ENCODE data around the gene AASDH. TPM values are rescaled to one million over a fixed set of nuclear protein-coding genes. Genes with fewer than 3 reads are reported as not detected.

Gene AASDH
- total and polyA plus RNA-seq, 8 donors, result 12.3 to 33.3 (median 26.3) TPM

DNA sequence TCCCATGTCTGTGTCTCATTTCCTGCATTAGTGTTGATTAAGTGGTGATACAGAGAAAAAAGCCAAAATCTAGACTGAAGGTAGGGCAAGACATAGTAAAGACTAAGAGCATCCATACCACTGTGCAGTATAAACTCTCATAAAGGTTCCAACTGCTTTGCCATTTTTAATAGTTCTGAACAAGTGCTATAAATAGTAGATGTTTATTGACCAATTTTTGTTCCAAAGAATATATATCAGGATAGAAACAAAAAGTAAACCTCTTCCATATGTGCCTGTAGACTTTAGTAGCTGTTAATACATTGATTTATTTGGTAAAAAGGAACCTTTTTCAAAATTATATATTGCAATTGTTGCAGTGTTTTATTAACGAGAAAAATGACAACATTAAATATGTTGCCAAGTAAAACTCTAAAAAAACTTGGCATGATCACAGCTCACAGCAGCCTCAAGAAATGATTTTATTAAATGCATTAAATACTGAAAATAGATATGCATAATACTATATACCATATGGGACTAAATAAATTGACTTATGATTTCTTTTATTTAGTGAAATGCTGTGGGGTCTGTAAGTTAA, 22.3 kb upstream of the AASDH start:
- Histone ChIP-seq H3K27me3 (no peaks in the 10 kb centered on the region), H3K9me3 (no peaks in the 10 kb centered on the region), H3K4me3 (no peak overlapping the region), H3K36me3 (peaks cover 0 to 16% of the 10 kb centered on the region in 2 donors), H3K27ac (peak overlapping the region; percentile 26 to 80), H3K4me1 (peaks cover 8 to 10% of the 10 kb centered on the region in 2 donors)
- ATAC-seq (no peak), DNase-seq (no peak)
- TF ChIP-seq CTCF (IDR thresholded peaks at IDR 0.05), result no peak
- intact Hi-C loops (cut with DNase I), result no loop called here

- DNase-seq (no peak), ATAC-seq (no peak)
- Histone ChIP-seq H3K36me3 (peaks cover 0 to 16% of the 10 kb centered on the region in 2 donors), H3K27me3 (no peaks in the 10 kb centered on the region), H3K4me1 (peaks cover 8 to 10% of the 10 kb centered on the region in 2 donors), H3K4me3 (no peak overlapping the region), H3K9me3 (no peaks in the 10 kb centered on the region), H3K27ac (no peak overlapping the region)
- TF ChIP-seq CTCF (IDR thresholded peaks at IDR 0.05), result no peak
- intact Hi-C loops (cut with DNase I), result no loop called here
These were observed 21.7 kb upstream of the AASDH start for GRCh38 chr4:56408978-56409377.

DNA sequence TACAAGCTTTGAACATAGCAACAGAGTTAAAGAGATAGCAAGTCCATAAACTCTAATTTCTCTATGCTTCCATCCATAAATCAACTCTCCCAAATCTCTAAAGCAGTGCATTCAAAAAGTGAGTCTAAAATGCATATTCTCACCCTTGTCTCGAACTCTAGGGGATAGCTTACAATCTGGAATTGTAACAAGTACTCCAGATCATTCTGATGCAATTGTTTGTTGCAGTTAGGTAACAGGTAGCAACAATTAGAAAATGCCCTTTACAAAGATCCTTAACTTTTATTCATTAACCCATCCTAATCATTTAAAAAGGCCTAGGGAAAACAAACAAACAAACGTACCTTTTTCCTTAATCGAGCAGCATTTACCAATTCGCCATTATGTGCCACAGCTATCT, 18.9 kb upstream of the AASDH start:
- ATAC-seq, result no peak

GRCh38 chr4:56405016-56405415, 17.7 kb upstream of the AASDH start:
- DNase-seq, result no peak
- H3K27ac ChIP-seq, result no peak overlapping the region
- peaks cover 4% of the 10 kb centered on the region in 2 donors for H3K4me1 ChIP-seq
- ATAC-seq, result no peak
- intact Hi-C loops (cut with DNase I), result no loop called here
- H3K36me3 ChIP-seq, result peaks cover 0 to 33% of the 10 kb centered on the region in 2 donors
- H3K9me3 ChIP-seq, result no peaks in the 10 kb centered on the region
- H3K4me3 ChIP-seq, result no peak overlapping the region
- no peaks in the 10 kb centered on the region for H3K27me3 ChIP-seq
- no peak for TF ChIP-seq CTCF (IDR thresholded peaks at IDR 0.05)

More for the DNA sequence above, 18.9 kb upstream of the AASDH start:
- Histone ChIP-seq H3K4me3 (no peak overlapping the region), H3K4me1 (peaks cover 8 to 10% of the 10 kb centered on the region in 2 donors), H3K36me3 (peaks cover 0 to 21% of the 10 kb centered on the region in 2 donors), H3K9me3 (no peaks in the 10 kb centered on the region), H3K27me3 (no peaks in the 10 kb centered on the region), H3K27ac (no peak overlapping the region)
- DNase-seq, result no peak
- intact Hi-C loops (cut with DNase I), result no loop called here
- no peak for TF ChIP-seq CTCF (IDR thresholded peaks at IDR 0.05)

- no peak for TF ChIP-seq CTCF (IDR thresholded peaks at IDR 0.05)
- no peaks in the 10 kb centered on the region for H3K9me3 ChIP-seq
- no peak for DNase-seq
- H3K27ac ChIP-seq, result no peak overlapping the region
- ATAC-seq, result no peak
- no peaks in the 10 kb centered on the region for H3K27me3 ChIP-seq
- intact Hi-C loops (cut with DNase I), result no loop called here
- H3K36me3 ChIP-seq, result peaks cover 0 to 41% of the 10 kb centered on the region in 2 donors
- no peak overlapping the region for H3K4me3 ChIP-seq
- no peaks in the 10 kb centered on the region for H3K4me1 ChIP-seq
These were observed 13.3 kb upstream of the AASDH start for GRCh38 chr4:56400560-56400959.
